DMS79 (cell line): ENCODE measurements around the gene MYBPH.
A peak's percentile ranks its signal among the peaks of the same experiment; 100 is the strongest.

Source experiments
- DNase-seq: peaks from one replicate; lab custom pipeline; 2025; lab: John Stamatoyannopoulos, UW

The MYBPH gene

DNA sequence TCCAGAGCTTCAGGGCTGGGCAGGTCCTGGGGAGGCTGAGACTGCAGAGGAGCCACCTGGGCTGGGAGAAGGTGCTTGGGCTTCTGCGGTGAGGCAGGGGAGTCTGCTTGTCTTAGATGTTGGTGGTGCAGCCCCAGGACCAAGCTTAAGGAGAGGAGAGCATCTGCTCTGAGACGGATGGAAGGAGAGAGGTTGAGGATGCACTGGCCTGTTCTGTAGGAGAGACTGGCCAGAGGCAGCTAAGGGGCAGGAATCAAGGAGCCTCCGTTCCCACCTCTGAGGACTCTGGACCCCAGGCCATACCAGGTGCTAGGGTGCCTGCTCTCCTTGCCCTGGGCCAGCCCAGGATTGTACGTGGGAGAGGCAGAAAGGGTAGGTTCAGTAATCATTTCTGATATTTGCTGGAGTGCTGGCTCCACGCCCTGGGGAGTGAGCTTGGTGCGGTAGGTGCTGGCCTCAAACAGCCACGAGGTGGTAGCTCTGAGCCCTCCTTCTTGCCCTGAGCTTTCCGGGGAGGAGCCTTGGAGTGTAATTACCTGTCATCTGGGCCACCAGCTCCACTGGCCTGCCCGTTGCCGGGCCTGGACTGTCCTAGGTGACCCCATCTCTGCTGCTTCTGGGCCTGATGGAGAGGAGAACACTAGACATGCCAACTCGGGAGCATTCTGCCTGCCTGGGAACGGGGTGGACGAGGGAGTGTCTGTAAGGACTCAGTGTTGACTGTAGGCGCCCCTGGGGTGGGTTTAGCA, 9.3 kb downstream of the MYBPH start:
- no peak for DNase-seq

DNA sequence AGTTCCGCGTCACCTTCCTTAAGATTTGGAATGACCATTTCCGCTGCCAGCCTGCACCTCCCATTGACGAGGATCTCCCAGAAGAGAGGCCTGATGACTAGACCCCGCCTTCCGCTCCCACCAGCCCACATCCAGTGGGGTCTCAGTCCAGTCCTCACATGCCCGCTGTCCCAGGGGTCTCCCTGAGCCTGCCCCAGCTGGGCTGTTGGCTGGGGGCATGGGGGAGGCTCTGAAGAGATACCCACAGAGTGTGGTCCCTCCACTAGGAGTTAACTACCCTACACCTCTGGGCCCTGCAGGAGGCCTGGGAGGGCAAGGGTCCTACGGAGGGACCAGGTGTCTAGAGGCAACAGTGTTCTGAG, 9.8 kb downstream of the MYBPH start:
- DNase-seq, result no peak

DNA sequence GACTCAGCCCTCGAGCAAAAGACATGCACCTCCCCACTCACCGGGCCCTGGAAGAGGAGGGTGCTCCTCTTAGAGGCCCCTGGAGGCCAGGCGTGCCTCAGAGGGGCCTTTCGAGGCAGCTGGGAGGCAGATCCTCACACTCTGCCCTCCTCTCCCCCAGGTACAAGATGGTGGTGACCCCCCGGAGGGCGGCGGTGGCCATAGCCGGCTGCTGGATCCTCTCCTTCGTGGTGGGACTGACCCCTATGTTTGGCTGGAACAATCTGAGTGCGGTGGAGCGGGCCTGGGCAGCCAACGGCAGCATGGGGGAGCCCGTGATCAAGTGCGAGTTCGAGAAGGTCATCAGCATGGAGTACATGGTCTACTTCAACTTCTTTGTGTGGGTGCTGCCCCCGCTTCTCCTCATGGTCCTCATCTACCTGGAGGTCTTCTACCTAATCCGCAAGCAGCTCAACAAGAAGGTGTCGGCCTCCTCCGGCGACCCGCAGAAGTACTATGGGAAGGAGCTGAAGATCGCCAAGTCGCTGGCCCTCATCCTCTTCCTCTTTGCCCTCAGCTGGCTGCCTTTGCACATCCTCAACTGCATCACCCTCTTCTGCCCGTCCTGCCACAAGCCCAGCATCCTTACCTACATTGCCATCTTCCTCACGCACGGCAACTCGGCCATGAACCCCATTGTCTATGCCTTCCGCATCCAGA, 10.4 kb downstream of the MYBPH start:
- no peak for DNase-seq

DNA sequence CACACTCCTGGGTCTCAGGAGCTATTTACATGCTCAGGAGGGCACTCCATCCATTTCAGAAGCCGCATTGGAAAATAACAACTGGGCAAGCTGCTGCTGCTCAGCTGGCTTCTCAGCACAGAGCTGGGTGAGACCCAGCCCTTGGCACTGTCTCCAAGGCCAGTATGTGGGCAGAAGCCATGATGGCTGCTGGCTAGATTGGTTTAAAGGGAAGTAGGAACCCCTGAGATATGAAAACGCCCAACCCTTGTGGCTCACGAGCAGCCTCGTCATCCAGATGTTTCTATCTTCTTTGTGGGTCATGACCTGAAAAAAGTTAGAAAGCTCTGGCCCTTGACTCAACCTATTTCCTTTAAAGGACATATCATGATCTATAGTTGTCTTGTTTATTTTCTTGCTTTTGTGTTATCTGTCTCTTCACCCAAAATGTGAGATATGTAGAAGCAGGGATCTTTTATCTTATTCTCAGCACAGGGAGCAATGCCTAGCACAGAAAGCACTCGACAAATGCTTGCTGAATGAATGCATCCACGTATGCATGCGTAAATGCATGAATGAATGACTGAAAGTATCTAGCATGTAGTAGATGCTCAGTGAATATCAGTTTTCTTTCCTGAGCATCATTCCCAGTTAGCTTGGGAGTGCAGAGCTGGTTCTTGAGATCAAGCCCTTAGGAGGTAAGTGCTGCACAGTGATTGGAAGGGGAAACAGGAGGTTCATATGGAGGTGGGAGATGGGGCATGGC, 11.6 kb downstream of the MYBPH start:
- DNase-seq, result no peak

DNA sequence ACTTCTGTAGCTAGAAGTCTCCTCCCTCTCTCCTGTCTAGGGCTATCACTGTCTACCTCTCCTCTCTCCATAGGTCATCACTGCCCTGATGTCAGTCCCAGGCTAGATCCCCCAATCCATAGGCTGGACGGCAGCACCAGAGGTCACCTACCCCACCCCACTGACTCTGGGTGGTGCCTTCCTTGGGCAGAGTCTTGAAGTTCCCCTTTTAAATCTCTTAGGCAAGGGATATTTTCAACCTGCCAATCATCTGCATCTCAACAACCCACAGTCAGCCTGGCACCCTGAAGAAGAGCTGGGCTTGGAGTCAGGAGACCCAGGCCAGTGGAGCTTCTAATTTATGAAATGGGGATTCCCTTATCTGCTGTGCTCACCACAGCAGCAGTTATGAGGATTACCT, 13.2 kb downstream of the MYBPH start:
- no peak for DNase-seq

DNA sequence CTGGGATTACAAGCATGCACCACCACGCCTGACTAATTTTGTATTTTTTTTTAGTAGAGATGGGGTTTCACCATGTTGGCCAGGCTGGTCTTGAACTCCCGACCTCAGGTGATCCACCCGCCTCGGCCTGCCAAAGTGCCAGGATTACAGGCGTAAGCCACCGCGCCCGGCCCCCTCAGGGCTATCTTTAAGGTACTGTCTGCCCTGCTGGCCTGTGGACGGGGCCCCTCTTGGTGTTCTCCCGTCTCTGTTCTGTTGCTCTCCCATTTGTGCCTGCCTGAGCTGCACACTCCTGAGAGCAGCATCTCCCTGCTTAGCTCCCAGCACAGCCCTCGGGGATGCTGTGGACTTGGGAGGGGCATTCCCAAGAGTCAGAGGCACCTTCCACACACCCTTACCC, 13.9 kb downstream of the MYBPH start:
- DNase-seq, result no peak

DNA sequence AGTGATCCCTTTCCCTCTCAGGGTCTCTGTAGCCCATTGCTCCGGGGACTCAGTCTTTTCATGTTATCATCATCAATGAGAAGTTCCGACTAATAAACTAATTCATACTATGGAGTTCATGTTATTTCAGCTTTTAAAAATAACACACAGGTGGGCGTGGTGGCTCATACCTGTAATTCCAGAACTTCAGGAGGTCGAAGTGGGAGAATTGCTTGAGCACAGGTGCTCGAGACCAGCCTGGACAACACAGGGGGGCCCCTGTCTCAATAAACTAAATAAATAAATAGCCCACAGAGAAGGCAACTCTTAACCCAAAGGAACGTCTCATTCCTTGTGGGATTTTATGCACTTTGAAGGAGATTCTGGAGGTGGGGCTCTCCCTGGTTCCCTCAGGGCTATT, 14.5 kb downstream of the MYBPH start:
- DNase-seq, result no peak

DNA sequence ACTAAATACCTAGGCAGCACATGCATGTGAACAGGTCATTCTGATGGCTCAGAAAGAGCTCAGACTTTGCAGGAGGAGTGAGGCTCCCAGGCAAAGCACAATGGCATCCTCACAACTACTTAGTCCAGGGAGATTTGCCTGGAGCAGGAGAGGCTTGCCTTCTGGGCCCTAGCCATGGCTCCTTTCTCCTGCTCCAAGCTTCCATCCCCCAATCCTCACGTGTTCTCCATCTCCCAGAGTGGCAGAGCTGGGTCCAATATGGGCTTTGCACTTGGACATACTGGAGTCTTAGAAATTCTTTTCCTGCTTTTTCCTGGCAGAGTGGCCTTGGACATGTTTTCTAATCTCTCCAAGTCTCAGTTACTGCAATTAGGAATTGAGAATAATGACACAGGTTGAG, 15.8 kb downstream of the MYBPH start:
- DNase-seq, result no peak

DNA sequence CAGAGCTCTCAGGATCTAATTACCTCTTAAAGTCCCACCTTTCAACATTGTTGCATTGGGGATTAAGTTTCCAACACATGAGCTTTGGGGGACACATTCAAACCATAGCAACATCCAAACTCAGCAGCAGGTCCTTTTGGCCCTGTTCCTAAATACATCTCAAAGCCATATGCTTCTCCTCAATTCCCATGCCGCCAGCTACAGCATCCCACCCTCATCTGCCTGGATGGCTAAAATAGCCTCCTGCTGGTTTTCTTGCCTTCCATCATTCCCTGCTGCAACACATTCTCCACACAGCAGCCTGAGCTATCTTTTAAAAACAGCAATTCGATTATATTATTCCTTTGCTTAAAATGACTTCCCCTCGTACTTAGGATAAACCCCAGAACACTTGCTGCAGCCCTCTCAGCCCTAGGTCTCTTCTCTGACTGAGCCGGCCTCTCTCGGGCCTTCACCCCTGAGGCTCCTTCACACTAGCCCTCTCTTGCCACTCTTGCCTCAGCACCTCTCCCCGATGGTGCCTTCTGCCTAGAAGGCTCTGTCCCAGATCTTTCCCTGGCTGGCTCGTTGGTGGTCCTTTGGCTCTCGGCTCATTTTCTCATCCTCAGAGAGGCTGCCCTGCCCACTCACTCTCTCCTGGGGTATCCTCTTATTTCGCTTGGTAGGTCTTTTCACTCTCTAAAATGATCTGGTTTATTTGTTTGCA, 16.5 kb downstream of the MYBPH start:
- DNase-seq, result no peak

DNA sequence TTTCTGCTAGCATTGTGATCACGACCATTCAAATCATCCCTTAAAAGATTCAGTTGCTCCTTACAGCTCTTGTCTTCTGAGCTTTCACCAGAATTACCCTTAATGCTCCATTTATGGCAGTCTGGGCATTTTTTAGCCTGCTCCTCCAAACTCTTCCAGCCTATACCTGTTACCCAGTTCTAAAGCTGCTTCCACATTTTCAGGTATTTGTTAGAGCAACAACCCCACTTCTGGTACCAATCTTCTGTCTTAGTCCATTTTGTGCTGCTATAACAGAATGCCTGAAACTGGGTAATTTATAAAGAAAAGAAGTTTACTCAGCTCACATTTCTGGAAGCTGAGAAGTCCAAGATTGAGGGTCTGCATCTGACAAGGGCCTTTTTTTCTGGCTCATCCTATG, 17.2 kb downstream of the MYBPH start:
- no peak for DNase-seq

DNA sequence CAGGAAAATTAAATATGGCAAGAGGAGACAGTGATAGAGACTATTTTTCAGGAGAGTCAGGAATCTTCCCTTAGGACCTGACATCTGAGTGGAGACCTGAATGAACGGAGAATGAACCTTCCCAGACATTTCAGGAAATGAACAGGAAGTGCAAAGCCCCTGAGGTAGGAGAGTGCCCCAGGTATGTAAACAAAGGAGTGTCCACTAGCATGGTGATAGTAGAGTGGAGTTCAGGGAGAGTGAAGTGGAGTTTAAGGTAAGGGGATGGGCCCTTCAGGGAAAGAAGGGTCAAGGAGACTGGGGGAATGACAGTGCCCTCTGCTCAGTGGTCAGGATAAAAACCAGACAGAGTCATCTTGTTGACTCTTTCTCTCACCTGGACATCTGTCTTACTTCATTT, 19.3 kb downstream of the MYBPH start:
- no peak for DNase-seq

DNA sequence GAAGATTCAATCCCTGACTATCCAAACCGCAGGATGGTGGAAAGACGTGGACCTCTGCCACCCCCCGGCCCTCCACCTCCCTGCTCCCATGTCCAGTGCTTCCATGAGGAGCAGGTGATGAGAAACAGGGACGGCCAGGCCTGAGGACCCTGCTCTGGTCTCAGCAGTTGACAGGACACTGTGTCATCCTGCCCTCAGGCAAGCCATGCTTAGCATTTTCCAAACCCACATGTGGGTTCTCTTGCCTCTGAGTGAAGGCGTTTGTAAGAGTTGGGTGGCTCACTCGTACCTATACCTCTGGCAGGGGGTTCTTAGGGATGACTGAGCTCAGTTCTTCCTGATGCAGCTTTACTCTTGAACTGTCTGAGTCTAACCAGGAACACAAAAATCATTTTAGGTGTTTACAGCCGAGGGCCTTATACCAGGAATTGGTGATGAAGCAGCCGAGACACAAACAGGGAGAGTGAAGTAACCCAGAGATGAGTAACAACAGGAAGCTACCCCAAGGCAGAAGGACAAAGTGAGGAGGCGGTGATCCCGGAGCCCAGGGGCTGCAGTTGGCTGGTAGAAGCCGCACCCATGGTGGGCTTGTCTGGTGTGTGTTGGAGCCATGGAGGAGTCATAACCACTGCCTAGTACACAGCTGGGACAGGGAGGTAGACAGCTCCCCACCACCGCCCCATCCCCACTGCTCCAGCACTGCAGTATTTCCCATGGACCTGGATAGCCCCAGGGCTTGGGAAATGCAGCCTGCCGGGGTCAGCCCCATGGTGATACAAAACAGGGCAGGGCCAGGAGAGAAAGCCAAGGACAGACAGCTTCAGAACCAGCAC, 21.4 kb downstream of the MYBPH start:
- DNase-seq, result no peak

DNA sequence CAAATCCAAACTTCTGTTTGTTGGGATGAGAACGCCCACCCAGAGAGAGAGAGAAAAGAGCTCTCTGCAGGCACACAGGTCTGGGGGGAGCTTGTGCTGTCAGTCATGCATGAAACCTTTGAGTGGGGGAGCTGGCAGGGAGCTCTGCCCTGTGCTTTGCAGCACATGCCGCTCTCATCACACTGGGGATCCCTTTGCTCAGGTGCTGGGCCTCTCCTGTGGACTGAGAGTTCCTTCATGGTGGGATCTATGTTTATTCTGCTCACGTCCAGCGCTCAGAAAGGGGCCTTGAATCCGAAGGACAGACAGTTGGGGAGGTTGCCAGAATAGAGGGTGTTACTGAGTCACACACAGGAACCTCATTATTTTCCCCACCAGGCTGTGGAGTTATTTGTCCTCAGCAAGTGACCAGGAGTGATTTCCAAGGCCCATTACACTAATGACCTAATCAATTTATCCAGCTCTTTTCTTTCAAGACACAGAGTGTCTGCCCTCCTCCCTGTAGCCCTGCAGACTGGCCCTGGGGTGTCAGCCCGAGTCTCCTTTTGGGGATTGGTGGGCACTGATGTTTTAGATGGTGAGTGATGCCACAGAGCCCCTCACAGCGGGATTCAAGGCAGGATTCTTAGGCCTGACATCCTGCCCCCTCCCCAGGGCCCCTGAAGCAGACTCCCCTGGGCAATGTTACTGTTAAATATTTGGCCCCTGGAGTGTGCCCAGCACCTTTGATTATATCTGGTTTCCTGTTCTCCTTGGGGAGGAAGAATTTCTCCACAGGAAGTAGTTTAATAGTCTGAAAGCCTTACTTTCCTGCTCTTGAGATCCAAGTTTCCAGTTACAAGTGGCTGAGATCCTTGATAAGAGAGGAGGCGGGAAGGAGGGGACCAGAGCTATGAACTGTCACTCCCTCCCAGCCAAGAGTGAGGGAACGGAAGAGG, 22.3 kb downstream of the MYBPH start:
- peak; percentile 38 for DNase-seq

DNA sequence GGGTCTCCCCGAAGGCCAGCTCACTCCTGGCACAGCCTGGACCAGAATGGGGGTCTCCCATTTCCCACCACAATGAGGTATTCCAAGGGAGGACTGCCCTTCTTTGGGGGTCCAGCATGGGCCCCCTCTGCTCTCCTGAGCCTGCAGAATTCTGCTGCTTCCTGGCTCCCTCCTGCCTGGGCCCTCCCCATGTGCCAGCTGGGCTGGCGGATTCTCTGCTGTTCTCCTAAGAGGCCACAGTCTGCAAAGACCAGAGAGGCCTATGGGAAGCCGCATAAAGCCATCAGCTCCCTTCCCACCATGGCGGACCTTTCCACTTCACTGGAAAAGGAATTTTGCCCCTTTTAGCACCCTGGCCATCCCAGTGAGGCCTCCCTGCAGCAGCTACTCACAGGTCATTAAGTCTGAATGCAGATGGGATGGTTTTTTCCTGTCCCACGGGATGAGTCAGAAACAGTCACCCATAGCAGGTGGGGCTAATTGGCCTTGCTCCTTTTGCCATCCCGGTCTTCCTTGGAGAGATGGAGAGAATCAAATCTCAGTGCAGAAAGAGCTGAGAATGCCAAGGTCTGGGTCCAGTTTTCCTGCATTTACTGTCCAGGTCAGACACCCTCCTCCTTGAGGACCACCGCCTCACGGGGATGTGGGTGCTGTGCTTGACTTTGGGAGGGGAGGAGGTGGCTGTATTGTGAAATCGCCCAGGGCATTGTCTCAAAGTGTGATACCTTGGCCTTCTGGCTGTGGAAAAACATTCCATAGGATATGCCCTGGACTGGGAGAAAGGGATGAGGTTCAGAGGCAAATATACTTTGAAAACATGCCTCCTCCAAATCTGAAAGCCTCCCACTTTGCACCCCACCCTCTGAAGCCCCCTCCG, 23.2 kb downstream of the MYBPH start:
- no peak for DNase-seq

DNA sequence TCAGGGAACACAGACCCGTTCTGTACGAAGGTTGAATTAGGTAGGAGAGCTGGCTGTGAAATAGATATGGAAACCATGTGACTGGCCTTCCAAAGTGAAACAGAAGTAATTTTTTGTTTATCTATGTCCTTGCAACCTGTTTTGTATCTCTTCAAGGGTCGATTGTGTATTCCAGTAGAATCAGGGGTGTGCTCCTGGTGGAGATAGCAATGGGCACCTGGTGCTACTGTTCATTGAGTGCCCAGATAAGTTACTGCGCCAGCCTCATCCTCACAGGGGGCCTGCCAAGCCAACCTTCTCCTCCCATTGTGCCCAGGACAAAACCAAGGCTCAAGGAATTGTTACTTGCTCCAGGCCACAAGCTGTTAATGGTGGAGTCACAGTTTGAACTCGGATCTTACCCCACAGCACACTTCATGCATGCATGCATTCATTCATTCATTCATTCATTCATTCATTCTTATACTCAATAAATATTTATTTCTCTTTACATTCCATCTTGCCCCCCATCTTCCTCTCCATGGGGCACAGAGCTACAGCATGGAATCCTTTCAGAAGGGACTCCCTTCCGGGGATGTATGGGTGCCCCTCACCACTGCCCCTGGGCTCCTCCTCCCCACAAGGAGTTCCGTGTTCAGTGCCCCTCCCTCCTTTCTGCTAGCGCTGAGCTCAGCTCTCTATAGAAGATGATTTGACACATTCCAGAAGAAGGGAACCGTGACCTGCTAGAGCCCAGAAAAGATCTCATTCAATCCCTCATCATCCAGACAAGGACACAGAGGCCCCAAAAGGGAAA, 24.1 kb downstream of the MYBPH start:
- DNase-seq, result no peak

DNA sequence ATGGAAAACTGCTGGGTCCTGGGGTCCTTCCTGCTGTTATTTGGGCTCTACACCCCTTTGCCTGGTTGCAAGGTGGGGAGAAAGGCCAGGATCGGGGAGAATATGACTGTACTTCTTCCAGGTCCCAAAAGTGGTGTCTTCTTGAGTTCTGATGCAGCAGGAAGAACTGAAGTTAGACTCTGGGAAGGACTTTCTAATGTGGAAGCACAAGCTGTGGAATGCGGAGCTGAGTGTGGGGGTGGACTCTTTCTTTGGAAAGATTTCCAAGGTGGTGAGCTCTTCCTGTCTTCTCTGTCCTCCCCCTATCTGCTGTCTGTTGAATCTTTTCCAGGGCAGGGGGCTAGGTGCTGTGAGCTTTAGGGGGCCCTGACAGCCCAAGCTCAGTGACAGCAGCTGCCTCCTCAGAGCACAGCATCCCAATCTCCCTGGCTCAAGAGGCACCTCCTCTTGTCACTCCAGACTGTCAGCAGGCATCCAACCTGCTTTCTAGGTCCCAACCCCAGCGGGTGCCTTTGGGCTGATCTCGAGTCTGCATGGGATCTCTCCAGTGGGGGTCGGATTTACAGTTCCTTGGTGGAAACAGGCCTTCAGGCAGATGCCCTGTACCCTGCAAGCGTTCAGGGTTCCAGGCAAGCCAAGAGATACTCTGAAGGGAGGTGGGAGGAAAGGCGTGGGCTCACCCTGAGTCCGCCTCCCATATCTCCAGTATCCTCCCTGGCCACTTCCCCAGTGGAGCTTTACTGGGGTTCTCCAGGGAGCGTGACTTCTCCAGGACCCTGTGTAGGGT, 24.9 kb downstream of the MYBPH start:
- DNase-seq, result no peak

DNA sequence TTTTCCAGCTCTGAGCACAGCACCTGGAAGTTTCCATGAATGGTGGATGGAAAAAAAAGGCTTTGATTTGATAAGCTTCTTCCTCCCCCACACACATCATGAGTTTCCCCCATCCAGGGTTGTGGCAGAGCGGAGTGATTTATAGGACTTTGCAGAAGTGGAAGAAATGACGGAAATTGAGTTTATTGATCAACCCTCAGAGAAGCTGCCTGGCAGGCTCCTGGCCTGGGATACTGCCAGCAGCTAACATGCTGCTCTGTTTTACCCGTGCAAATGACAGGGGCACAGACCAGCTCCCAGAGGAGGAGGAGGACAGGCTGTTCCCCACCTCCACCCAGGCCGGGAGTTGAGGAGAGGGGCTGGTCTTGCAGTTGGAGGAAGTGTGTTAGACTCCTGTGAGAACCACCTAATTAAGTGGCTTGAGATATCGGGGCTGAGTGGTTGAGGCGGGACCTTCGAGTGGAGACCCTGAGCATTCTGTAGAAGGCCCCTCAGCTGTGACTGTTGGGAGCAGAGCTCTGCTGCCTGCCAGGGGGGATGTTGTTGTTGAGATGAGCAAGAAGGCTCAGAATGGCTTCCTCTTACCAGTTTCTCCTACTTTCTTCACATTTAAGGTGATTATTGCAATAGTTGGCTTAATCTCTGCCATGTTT, 26.3 kb downstream of the MYBPH start:
- DNase-seq, result no peak
